HK-2 (cell line): ENCODE measurements around the gene CHD6.

Experiments
- DNase-seq: peaks from one replicate; pipeline ENCODE4 v3.0.0-alpha.2; 2018; ENCODE audit not compliant: unreplicated experiment

CHD6 gene

GRCh38 chr20:41506192-41506915, 111.8 kb downstream of the CHD6 start:
- no peak for DNase-seq

DNA sequence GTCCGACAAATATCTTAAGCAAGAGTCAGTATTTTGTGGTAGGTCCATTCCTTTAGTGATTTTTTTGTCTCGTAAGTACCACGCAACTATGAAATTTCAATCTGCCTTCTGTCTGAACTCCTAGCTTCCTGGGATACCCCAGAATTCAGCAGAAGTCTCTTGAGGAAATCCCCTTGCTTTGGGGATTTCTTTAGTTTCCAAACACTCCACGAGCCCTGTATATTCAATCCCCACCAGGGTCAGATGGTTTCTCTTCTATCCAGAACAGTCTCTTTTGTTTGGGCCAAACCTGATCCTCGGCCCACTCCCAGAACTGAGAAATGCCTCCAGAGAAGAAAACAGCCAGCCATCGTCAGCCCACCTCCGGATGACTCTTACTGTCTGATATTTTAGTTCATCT, 113.0 kb downstream of the CHD6 start:
- no peak for DNase-seq

DNA sequence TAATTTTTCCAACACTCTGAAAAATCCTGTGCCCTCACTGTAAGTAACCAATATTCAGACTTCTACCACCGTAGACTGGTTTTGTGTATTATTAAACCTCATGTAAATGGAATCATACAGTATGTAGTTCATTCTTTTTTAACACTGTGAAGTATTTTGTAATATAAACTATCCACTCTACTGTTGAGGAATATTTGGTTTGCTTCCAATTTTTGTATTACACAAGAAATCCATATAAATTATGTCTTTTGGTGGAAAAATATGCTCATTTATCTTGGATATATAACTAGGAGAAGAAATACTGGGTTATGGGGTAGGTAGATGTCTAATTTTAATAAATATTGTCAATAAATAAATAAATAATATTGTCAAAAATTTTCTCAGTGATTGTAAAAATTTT, 116.8 kb downstream of the CHD6 start:
- no peak for DNase-seq

GRCh38 chr20:41499961-41500725, 118.0 kb downstream of the CHD6 start:
- no peak for DNase-seq

DNA sequence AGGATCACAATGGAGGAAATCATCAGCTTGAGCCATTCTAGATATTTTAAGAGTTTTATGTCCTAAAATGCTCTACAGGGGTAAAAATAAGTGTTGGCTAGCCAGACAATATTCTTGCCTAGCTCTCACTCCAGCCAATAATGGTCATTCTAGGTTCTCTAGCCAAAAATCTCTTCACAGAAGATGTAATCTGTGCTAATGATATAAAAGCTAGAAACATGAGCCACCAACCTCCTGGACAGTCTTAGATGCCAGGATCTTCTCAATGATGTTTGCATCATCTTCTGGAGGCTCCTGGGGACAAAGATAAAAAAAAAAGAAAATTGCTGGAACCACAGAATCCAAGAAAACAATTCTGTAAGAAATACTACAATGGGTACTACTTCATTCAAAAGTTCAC, 119.1 kb downstream of the CHD6 start:
- DNase-seq = no peak

GRCh38 chr20:41497186-41497895, 120.8 kb downstream of the CHD6 start:
- no peak for DNase-seq

DNA sequence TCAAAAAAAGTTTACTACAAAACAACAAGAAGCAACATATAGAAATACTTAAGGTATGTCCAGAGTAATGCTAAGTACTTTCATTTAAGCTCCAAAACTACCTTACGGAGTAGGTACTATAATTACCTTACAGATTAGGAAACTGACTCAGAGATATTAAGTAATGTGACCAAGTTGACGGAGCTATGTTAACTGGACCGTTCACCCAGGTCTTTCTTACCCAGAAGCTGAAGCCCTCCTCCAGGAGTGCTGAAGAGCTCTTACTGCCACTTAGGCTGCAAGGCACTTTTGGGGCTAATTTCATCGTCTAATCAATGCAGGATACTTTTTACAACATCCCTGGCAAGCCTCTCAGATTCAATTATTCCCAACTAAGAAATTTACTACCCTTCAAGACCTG, 123.7 kb downstream of the CHD6 start:
- DNase-seq = no peak

- peak; percentile 12 for DNase-seq
Observed at GRCh38 chr20:41483553-41483930, 134.6 kb downstream of the CHD6 start.

GRCh38 chr20:41482647-41483552, 135.3 kb downstream of the CHD6 start:
- peak; percentile 6 for DNase-seq

GRCh38 chr20:41480054-41480770, 138.0 kb downstream of the CHD6 start:
- peak; percentile 14 for DNase-seq

DNA sequence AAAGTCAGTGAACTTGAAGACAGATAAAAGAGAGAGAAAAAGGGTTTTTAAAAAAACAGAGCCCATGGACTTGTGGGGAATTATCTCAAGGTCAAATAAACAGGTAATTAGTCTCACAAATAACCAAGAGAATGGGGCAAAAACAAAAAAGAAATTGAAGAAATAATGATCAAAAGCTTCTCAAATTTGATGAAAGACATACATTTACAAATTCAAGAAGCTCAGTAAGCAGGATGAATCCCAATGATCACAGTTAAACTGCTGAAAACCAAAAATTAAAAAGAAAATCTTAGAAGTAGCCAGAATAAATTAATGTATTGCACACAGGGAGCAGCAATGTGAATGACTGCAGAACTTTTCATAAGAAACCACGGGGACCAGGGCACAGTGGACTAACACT, 139.1 kb downstream of the CHD6 start:
- DNase-seq = no peak

DNA sequence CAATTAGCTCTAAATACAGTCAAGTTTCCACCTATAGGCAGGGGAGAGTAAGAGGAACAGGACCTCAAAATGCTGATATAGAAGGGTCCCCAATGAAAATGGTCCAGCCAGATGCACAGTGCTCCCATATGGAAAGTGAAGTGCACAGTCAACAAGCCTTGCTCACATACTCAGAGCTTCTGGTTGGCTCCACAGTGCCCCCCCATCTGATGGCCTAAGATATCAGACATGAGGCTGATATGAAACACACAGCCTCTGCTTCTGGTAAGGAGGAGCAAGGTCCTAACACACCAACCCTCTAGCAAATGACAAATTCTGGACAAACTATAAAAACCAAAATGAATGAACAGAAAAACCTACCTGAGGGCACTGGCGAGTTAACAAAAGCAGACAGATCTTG, 140.2 kb downstream of the CHD6 start:
- DNase-seq = no peak

DNA sequence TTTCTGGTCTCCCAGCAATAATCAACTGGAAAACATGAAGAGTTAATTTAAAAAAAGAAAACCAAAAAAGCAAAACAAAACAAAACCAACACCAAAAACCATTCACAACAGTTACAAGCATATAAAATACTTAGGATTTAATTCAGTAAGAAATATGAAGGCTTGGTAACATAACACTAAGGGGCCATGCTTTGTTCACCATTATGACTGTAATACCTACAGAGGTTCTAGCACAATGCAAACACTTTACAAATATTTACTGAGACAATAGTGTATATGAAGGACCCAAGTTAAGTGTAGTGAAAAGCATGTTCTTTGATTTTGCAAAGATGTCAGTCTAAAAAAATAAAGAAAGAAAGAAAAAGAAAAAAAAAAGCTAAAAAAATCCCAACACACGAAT, 141.7 kb downstream of the CHD6 start:
- DNase-seq = no peak

GRCh38 chr20:41476013-41476441, 142.2 kb downstream of the CHD6 start:
- DNase-seq = no peak

GRCh38 chr20:41475503-41475902, 142.7 kb downstream of the CHD6 start:
- DNase-seq = no peak

GRCh38 chr20:41470362-41471095, 147.6 kb downstream of the CHD6 start:
- DNase-seq = no peak

DNA sequence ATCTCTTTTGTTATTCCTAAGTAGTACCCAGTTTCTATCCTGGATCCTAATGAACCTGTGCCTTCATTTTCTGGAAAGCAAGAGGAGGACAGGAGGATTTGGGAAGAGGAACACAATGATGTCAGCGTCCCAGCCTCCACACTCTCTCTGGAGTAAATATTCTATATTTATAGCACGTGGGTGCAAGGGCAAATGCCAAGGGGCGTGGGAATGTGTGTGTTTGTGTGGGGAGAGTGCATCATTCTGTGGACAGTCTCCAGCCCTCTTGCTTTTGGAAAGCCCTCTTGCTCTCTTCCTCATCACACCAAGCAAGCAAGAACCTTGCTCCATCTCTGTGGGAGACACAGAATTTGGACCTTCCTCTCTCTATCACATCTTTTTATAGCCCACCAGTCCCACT, 148.3 kb downstream of the CHD6 start:
- no peak for DNase-seq

- no peak for DNase-seq
Observed at GRCh38 chr20:41468994-41469600, 149.1 kb downstream of the CHD6 start.

GRCh38 chr20:41467690-41468089, 150.5 kb downstream of the CHD6 start:
- DNase-seq = no peak

DNA sequence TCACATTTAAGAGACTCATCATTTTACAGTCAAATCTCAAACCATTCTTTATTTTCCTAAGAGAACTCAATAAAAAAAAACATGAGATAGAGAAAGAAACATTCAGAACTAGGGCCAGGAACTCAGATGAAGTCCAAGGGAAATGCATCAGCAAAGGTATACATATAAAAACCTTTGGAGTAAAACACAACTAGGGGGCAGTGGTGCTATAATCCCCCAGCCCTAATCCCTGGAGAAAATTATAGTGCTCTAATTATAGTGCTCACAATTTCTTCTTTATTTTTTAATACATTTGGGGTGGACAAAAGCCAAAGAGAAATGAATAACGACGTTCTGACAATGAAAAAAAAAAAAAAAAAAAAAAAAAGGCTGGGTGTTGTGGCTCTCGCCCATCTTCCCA, 151.0 kb downstream of the CHD6 start:
- no peak for DNase-seq
